Breast epithelium (tissue), 4 donors: ENCODE measurements around the gene ODAD4. TPM values are rescaled to one million over a fixed set of nuclear protein-coding genes. Genes with fewer than 3 reads are reported as not detected.
A peak's percentile ranks its signal among the peaks of the same experiment; 100 is the strongest.

ENCODE experiments used
- DNase-seq, 2 donors: peaks; one replicate each; pipeline ENCODE4 v3.0.0-alpha.2; 2019; ENCODE audit warnings: low spot score in 2 of 2
- H3K27ac ChIP-seq, 2 donors: fragments of 200-600 bp; sonication (generic) in 1 of 2; one replicate each; pipeline ENCODE4 v1.5.1; 2016 to 2019; ENCODE audit warnings: mild to moderate bottlenecking in 1 of 2
- H3K27me3 ChIP-seq, 2 donors: fragments of 200-600 bp; sonication (generic) in 1 of 2; one replicate each; pipeline versions ENCODE4 v1.5.1 to v1.6.0; 2017 to 2019; ENCODE audit warnings: control low read depth in 1 of 2, mild to moderate bottlenecking in 1 of 2
- H3K36me3 ChIP-seq: fragments of 200-600 bp; one replicate; pipeline ENCODE4 v1.5.1; 2019
- H3K4me1 ChIP-seq, 2 donors: fragments of 200-600 bp; sonication (generic); one replicate each; pipeline ENCODE4 v1.5.1; 2016 to 2019; ENCODE audit warnings: control low read depth in 1 of 2
- H3K4me3 ChIP-seq, 3 donors: fragments of 200-600 bp; sonication (generic); 1 replicate in 2 of 3; 2 replicates in 1 of 3; pipeline ENCODE4 v1.5.1; 2016 to 2019; ENCODE audit warnings: mild to moderate bottlenecking in 3 of 3, moderate library complexity in 2 of 3
- H3K9me3 ChIP-seq, 2 donors: fragments of 200-600 bp; sonication (generic) in 1 of 2; one replicate each; pipeline ENCODE4 v1.5.1; 2016 to 2019; ENCODE audit warnings: control low read depth in 1 of 2
- CTCF ChIP-seq, 3 donors: fragments of 450-650 bp; IDR thresholded peaks; one replicate each; pipeline ENCODE4 v1.5.1; 2016 to 2017; ENCODE audit warnings: antibody characterized with exemption in 3 of 3, mild to moderate bottlenecking in 3 of 3, moderate library complexity in 3 of 3
- POLR2A ChIP-seq: fragments of 450-650 bp; IDR thresholded peaks from one replicate; pipeline ENCODE4 v1.6.1; 2016; ENCODE audit warnings: antibody characterized with exemption, mild to moderate bottlenecking, moderate library complexity
- POLR2AphosphoS5 ChIP-seq, 3 donors: sonication (generic); formaldehyde crosslinking; IDR thresholded peaks; one replicate each; pipeline ENCODE4 v1.6.1; 2017; ENCODE audit warnings: antibody characterized with exemption in 3 of 3
- intact Hi-C: fragments of 100-400 bp; cut with DNase I; formaldehyde crosslinking; loops from one replicate; pipeline ENCODE4 v1.15.1; 2023; ENCODE audit warnings: low total_unique reads
- total RNA-seq, 3 donors: library from RNA; depleted of rRNA; stranded (reverse); fragments of >200 nt; gene quantifications; one replicate each; pipeline ENCODE4 v1.1.0, GENCODE V29; 2016

Gene ODAD4, protein sequence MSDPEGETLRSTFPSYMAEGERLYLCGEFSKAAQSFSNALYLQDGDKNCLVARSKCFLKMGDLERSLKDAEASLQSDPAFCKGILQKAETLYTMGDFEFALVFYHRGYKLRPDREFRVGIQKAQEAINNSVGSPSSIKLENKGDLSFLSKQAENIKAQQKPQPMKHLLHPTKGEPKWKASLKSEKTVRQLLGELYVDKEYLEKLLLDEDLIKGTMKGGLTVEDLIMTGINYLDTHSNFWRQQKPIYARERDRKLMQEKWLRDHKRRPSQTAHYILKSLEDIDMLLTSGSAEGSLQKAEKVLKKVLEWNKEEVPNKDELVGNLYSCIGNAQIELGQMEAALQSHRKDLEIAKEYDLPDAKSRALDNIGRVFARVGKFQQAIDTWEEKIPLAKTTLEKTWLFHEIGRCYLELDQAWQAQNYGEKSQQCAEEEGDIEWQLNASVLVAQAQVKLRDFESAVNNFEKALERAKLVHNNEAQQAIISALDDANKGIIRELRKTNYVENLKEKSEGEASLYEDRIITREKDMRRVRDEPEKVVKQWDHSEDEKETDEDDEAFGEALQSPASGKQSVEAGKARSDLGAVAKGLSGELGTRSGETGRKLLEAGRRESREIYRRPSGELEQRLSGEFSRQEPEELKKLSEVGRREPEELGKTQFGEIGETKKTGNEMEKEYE
- total RNA-seq, result 1 to 10 TPM in 2 of 3 donors, under 1 TPM in 1; 0.48 to 3.2 (median 1.6) TPM

- no peaks in the 10 kb centered on the region for H3K27me3 ChIP-seq
- TF ChIP-seq CTCF (IDR thresholded peaks at IDR 0.05), result peak; percentile 33 to 81 (median 62)
- no peak for TF ChIP-seq POLR2A
- peak; percentile 65 to 84 (median 71) for TF ChIP-seq POLR2AphosphoS5 (IDR thresholded peaks at IDR 0.05)
- H3K36me3 ChIP-seq, result no peaks in the 10 kb centered on the region
- H3K4me3 ChIP-seq, result peak within 1 kb of the TSS; percentile 44 to 71 (median 65)
- H3K27ac ChIP-seq, result peak within 1 kb of the TSS; percentile 83 to 87
- DNase-seq, result peak; percentile 94 to 96
- H3K4me1 ChIP-seq, result peaks cover 0 to 7% of the 10 kb centered on the region in 2 donors
- H3K9me3 ChIP-seq, result no peaks in the 10 kb centered on the region
- intact Hi-C loops, result no loop called here
Measured at GRCh38 chr17:41930009-41930832, at the start of gene ODAD4. ODAD4 (plus strand) TSS chr17:41930617; CDS start chr17:41930724, 107 bp downstream.

- no peak for DNase-seq
- Histone ChIP-seq H3K9me3 (no peaks in the 10 kb centered on the region), H3K27ac (no peak overlapping the region), H3K4me3 (no peak overlapping the region), H3K27me3 (no peaks in the 10 kb centered on the region), H3K4me1 (no peaks in the 10 kb centered on the region), H3K36me3 (peaks cover 11% of the 10 kb centered on the region)
- TF ChIP-seq CTCF (IDR thresholded peaks at IDR 0.05) (no peak), POLR2AphosphoS5 (IDR thresholded peaks at IDR 0.05) (no peak), POLR2A (no peak)
- intact Hi-C loops, result loop anchor here (5.0 kb wide), 1 partner anchor 845 kb away; no protein-coding TSS in a partner anchor
Measured at GRCh38 chr17:41882756-41883155, 47.7 kb upstream of the ODAD4 start.

DNA sequence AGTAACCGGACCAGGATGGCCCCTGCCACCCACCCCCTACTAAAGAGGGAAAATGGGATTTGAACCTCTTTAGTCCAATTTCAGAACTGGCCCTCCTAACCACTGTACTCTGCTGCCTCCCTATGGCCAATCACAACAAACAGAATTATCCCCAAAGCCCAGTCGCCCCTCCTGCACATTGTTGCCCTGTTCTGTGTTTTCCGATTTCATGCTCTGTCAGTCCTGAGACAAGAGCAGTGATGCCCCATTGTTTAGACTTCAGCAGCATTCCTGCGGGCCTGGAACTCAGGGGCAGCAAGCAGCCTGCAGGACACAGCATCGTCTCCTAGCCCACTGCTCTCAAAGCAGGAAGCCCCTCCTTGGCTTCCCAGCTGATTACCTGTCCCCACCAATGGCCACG, 44.7 kb upstream of the ODAD4 start:
- DNase-seq, result no peak
- H3K4me1 ChIP-seq, result no peaks in the 10 kb centered on the region
- no peak overlapping the region for H3K27ac ChIP-seq
- H3K9me3 ChIP-seq, result no peaks in the 10 kb centered on the region
- TF ChIP-seq POLR2A, result no peak
- no peak for TF ChIP-seq POLR2AphosphoS5 (IDR thresholded peaks at IDR 0.05)
- TF ChIP-seq CTCF (IDR thresholded peaks at IDR 0.05), result no peak
- intact Hi-C loops, result no loop called here
- H3K36me3 ChIP-seq, result no peaks in the 10 kb centered on the region
- H3K4me3 ChIP-seq, result no peak overlapping the region
- H3K27me3 ChIP-seq, result no peaks in the 10 kb centered on the region

GRCh38 chr17:41888332-41888965, 42.0 kb upstream of the ODAD4 start:
- Histone ChIP-seq H3K27ac (no peak overlapping the region), H3K4me3 (no peak overlapping the region), H3K27me3 (no peaks in the 10 kb centered on the region), H3K4me1 (no peaks in the 10 kb centered on the region), H3K9me3 (no peaks in the 10 kb centered on the region), H3K36me3 (no peaks in the 10 kb centered on the region)
- DNase-seq, result no peak
- TF ChIP-seq CTCF (IDR thresholded peaks at IDR 0.05) (no peak), POLR2A (no peak), POLR2AphosphoS5 (IDR thresholded peaks at IDR 0.05) (no peak)
- intact Hi-C loops, result no loop called here
